Neural progenitor cell (in vitro differentiated cells): Measurements from ENCODE around the gene LRP1.
A peak's percentile ranks its signal among the peaks of the same experiment; 100 is the strongest.

Experiments used
- EZH2 ChIP-seq: fragments of 200-600 bp; sonication (generic); IDR thresholded peaks from 2 replicates; pipeline ENCODE4 v1.6.1; 2017; ENCODE audit warnings: antibody characterized with exemption, mild to moderate bottlenecking, moderate library complexity
- EZH2phosphoT487 ChIP-seq: fragments of 200-600 bp; sonication (generic); IDR thresholded peaks from 2 replicates; pipeline ENCODE4 v1.6.1; 2017; ENCODE audit warnings: antibody characterized with exemption
- TF ChIP-seq, protein P1 (sequence below): fragments of 200-600 bp; sonication (generic); IDR thresholded peaks from 2 replicates; pipeline ENCODE4 v1.5.1; 2017; ENCODE audit warnings: antibody characterized with exemption, mild to moderate bottlenecking

DNA sequence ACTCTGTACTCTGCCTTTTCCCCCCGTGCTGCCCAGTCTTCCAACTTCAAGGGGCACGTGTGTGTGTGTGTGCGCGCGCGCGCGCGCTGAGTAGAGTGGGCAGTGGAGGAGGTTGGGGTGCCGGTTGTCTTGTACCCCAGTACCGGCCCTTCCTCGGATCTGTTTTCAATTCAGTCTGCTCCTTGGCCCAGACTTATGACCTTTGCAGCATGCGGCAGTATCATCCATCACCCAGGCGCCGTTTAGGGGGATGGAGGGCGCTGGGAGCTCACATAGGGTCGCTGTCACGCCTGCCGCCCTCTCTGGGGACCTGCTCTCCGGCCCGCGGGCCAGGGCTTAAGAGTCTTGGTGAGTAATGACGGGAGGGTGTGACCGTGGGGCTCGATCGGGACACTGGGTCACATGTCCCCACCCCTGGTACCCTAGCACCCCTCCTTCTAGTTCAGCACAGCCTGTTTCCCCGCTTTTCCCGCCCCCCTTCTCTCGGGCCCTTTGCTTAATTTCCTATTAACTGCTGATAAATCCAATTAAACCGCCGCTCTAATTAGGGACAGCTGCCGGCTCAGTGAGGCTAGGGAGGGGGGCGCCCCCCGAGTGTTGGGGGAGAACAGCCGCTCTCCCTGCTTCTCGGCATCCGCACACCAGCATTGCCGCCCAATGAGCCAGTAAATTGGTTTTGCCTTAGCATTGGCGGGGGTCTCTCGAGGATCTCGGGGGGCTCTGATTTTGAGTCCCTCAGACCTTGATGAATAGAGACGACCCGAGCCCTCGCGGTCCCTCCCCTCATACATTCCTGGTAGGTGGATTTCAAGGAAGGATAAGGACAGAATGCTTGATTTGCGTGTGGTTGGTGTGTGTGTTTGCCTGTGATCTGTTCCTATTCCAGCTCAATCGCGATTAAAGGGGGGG is 113.4 kb downstream of the LRP1 start:
- TF ChIP-seq, protein P1, sequence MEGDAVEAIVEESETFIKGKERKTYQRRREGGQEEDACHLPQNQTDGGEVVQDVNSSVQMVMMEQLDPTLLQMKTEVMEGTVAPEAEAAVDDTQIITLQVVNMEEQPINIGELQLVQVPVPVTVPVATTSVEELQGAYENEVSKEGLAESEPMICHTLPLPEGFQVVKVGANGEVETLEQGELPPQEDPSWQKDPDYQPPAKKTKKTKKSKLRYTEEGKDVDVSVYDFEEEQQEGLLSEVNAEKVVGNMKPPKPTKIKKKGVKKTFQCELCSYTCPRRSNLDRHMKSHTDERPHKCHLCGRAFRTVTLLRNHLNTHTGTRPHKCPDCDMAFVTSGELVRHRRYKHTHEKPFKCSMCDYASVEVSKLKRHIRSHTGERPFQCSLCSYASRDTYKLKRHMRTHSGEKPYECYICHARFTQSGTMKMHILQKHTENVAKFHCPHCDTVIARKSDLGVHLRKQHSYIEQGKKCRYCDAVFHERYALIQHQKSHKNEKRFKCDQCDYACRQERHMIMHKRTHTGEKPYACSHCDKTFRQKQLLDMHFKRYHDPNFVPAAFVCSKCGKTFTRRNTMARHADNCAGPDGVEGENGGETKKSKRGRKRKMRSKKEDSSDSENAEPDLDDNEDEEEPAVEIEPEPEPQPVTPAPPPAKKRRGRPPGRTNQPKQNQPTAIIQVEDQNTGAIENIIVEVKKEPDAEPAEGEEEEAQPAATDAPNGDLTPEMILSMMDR: peak; percentile 3
- peak; percentile 2 for TF ChIP-seq EZH2
- peak; percentile 64 for TF ChIP-seq EZH2phosphoT487
